Astrocyte (in vitro differentiated cells and primary cell): ENCODE data around the gene USP13.

Experiments
- CTCF ChIP-seq: IDR thresholded peaks from 2 replicates; pipeline ENCODE4 v1.5.1; 2011; ENCODE audit warnings: low read depth, mild to moderate bottlenecking, inconsistent platforms, low read length, moderate library complexity; ENCODE audit not compliant: insufficient read depth
- EZH2 ChIP-seq: IDR thresholded peaks from 2 replicates; pipeline ENCODE4 v1.6.1; 2012; ENCODE audit warnings: mild to moderate bottlenecking, low read length, inconsistent platforms; ENCODE audit not compliant: insufficient read depth

GRCh38 chr3:179670311-179670710 is 17.5 kb downstream of the USP13 start:
- TF ChIP-seq CTCF (no peak), EZH2 (no peak)
